GM18505 (cell line): Measurements from ENCODE around the gene DNAJC4.

Source experiments
- ATAC-seq: cut with Tn5 transposase; IDR thresholded peaks from one replicate; pipeline ENCODE4 v1.9.1; 2021; ENCODE audit not compliant: unreplicated experiment
- POLR2A ChIP-seq: IDR thresholded peaks from 4 replicates; pipeline ENCODE4 v1.6.1; 2011; ENCODE audit warnings: borderline replicate concordance; ENCODE audit not compliant: insufficient read depth, insufficient read length; ENCODE audit errors: extremely low read depth

DNAJC4 gene

DNA sequence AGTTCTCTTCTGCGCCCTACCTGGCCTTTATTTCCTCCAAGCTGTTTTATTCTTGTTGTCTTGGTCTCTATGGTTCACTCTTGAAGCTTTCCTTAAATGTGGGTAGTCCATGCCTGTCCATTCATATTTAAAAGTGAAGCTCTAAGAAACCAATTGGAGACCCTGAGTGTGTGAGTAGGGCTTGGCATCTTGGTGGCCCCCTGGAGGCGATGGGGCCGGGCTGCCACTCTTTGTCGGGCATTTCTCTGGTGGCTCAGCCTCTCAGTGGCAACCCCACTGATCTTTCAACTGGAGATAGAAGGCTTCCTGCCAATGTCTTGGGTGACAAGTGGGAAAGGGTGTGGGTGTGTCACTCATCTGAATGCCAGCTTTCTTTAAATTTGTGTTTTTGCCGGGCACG lies 13.5 kb upstream of the DNAJC4 start:
- no peak for TF ChIP-seq POLR2A
- no peak for ATAC-seq

DNA sequence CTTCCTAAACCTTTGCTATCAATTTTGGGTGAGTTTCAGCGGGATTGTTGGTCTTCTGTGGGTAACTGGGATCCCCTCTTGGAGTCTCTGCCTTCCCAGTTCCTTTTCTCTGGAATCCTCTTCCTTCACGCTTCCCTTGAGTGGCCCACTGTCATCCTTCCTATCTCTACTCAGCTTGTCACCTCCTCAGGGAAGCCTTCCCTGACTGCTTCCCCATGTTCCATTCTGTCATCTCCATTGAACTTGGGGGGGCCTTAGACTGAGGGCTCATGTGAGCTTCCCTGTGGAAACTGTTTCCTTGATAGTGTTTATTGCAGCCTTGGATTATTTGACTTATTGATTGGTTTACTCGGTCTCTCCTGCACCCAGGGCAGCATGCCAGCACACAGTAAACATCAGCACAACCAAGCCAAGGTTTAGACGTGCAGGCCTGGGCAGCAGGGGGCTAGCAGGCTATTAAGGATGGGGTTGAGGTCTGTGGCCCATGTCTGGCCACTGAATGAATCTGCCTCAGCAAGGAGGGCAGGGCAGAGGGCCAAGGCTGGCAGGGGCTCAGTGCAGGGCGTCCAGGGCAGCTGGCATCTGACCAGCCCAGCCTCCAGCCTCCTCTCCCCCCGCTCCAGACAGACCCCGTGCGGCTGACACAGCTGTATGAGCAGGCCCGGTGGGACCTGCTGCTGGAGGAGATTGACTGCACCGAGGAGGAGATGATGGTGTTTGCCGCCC lies 11.6 kb upstream of the DNAJC4 start:
- TF ChIP-seq POLR2A: no peak
- ATAC-seq: no peak

DNA sequence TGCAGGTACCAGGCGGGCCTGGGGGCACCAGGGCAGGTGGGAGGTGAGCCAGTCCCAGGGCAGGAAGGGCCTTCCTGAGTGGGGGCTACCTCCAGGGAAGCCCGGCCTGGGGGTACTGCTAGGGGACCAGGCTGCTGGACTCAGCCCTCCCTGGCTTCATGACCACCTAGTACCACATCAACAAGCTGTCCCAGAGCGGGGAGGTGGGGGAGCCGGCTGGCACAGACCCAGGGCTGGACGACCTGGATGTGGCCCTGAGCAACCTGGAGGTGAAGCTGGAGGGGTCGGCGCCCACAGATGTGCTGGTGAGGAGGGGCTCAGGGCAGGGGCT lies 11.0 kb upstream of the DNAJC4 start:
- no peak for ATAC-seq

GRCh38 chr11:64219755-64220154 lies 10.6 kb upstream of the DNAJC4 start:
- ATAC-seq: no peak
- TF ChIP-seq POLR2A: no peak

More for the DNA sequence above, 11.0 kb upstream of the DNAJC4 start:
- no peak for TF ChIP-seq POLR2A

GRCh38 chr11:64220271-64220670 lies 10.1 kb upstream of the DNAJC4 start:
- ATAC-seq: no peak
- TF ChIP-seq POLR2A: no peak

- no peak for TF ChIP-seq POLR2A
- ATAC-seq: no peak
Measured at GRCh38 chr11:64220798-64221197, 9.6 kb upstream of the DNAJC4 start.

DNA sequence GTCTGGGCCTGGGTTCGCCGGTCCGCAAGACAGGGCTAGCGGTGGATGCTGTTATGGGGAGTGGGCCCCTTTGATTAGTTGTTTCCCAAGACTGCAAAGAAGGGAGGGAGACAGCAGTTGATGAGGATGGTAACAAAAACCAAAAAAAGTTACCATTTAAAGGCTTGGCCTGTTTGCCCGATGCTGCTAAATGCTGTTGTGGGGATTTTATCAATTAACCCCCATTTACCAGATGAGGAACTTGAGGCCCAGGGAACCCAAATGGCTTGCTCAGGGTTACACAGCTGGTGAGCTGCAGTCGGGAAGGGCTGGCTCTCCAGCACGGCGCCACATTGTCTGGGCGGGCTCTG lies 7.7 kb upstream of the DNAJC4 start:
- no peak for TF ChIP-seq POLR2A
- ATAC-seq: no peak

DNA sequence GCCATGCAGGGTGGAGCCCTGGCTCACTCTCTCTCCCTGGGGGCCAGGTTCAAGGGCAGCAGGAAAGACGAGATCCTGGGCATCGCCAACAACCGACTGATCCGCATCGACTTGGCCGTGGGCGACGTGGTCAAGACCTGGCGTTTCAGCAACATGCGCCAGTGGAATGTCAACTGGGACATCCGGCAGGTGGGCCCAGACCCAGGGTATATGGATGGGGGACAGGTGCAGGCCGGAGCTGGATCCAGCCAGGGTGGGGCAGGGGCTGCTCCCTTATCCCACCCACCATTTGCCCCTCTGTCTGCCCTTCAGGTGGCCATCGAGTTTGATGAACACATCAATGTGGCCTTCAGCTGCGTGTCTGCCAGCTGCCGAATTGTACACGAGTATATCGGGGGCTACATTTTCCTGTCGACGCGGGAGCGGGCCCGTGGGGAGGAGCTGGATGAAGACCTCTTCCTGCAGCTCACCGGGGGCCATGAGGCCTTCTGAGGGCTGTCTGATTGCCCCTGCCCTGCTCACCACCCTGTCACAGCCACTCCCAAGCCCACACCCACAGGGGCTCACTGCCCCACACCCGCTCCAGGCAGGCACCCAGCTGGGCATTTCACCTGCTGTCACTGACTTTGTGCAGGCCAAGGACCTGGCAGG lies 7.2 kb upstream of the DNAJC4 start:
- TF ChIP-seq POLR2A: no peak
- ATAC-seq: no peak

DNA sequence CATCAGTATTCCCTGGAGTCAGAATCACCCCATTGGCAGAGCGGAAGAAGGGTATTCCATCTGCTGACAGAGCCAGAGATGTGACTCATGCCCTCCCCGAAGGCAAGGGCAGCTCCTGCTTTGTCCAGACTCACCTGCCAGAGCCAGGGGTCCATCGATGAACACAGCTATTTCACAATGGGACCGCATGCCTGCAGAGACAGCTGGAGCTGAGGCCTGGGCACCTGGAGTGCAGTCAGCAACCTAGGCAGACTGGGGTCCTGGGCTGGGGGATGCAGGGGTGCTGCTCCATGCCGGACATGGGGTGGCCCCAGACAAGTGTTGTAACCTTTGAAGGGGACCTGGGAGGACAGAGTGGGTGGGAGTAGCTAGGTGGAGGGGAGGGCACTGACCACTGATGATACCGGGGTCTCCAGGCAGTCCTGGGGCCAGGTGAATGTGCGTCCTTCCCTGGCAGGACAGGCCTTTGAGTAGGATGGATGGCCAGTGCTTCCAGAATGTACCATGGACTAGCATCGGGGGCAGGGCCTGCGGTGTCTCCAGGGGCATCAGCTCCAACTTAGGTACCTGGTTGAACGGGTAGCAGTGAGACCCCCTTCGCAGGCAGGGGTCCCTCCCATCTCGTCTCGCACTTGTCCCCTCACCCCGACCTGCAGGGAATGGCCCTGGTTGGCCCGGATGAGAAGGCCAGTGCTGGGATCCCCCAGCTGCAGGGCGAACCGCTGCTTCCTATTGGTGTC lies 6.0 kb upstream of the DNAJC4 start:
- ATAC-seq: no peak
- peak; percentile 54 for TF ChIP-seq POLR2A

GRCh38 chr11:64224891-64225607 lies 5.3 kb upstream of the DNAJC4 start:
- ATAC-seq: no peak

DNA sequence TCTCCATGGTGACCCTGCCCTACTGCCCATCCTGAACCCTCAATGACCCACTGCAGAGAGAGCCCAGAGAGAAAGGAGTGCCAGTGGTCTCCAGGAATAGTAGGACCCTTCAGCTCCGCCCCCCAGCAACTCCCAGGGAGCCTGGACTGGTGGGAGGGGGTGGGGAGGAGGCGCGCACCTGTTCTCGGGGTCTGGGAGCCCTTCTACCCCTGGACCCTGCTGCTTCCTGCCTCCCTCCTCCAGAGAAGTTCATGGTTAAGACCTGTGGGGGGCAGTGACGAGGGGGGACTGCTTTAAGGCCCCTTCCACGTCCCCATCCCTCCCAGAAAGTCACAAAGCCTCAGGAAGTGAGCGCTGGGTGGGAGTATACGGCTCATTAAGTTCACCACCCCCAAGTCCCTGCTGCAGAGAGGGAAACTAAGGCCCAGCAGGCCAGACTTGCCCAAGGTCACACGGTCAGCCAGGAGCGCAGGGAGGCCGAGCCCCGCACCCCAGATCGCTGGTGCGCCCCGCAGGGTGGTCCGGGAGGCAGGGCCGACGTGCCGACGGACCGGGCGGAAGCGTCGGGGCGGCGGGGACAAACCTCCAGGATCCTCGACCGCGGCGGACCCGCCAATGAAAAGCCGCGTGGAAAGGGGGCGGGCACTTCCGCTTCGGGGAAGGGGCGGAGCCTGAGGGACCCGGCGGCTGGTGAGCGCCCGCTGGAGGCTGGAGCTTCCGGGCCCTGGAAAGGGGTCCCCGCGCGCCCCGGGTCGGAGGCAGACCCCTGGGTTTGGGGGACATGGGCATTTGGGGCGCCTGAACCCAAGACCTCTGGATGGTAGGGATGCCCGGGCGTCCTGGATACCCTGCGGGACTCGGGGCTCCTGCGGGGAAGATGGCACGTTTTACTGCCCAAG lies 4.5 kb upstream of the DNAJC4 start, which contains the start of the genes NUDT22 and TRPT1:
Gene NUDT22 (plus strand): TSS at position 667 of the 899 bp plus-strand sequence. CDS start 379 bp downstream, outside the sequence.
Gene TRPT1 (minus strand): TSS at position 579 of the 899 bp plus-strand sequence. CDS start 326 bp downstream, at position 253.
- TF ChIP-seq POLR2A: peak; percentile 85
- peak; percentile 37 for ATAC-seq

More at GRCh38 chr11:64224891-64225607, 5.3 kb upstream of the DNAJC4 start:
- TF ChIP-seq POLR2A: no peak

GRCh38 chr11:64226507-64227051 lies 3.8 kb upstream of the DNAJC4 start:
- peak; percentile 14 for ATAC-seq
- TF ChIP-seq POLR2A: peak; percentile 68
